ENCODE results near the gene LIN52. TPM values are rescaled to one million over a fixed set of nuclear protein-coding genes. Genes with fewer than 3 reads are reported as not detected.

The LIN52 gene
- total and polyA plus RNA-seq, 2 experiments from 2014 or later, result 8.6 to 10.8 TPM

DNA sequence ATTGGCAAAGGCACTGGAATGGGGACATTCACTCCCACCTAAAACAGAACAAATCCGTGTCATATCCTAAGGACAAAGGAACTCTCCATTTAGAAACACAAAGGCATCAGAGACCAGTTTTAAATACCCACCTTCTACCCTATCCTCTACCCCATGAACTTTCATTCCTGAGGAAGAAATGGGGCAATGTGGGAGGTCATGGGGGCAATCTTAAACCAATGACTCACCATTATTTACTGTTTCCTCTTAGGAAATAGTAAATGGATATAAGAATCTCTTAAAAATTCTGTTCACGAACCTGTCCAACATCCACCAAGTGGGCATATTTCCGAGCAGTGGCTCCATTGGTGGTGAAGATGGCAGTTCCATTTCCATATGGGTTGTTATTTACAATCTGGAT lies 19.9 kb upstream of the LIN52 start:
- no peak overlapping the region for H3K4me3 Mint-ChIP-seq
- no peak for ATAC-seq
- Histone ChIP-seq H4K20me1 (replicated peaks; ENCODE audit: insufficient read depth) (no peaks in the 10 kb centered on the region), H3K27me3 (ENCODE audit: insufficient read depth) (no peaks in the 10 kb centered on the region), H3K4me1 (ENCODE audit: insufficient read depth) (no peaks in the 10 kb centered on the region), H3K4me2 (no peak overlapping the region), H2AFZ (no peak overlapping the region), H3K36me3 (ENCODE audit: insufficient read depth) (0 out of 2 replicates have a peak, but pooled peaks cover 4% of the 10 kb centered on the region), H3K79me2 (replicated peaks; ENCODE audit: insufficient read depth) (no peaks in the 10 kb centered on the region), H3K27ac (ENCODE audit: low read depth) (no peak overlapping the region), H3F3A (replicated peaks; ENCODE audit: low read depth) (no peaks in the 10 kb centered on the region), H3K9me2 (ENCODE audit: insufficient read depth) (no peaks in the 10 kb centered on the region), H3K4me3 (no peak overlapping the region)
- H3K9me3 Mint-ChIP-seq, result no peaks in the 10 kb centered on the region
- H3K36me3 Mint-ChIP-seq (ENCODE audit: low read depth), result peaks cover 30% of the 10 kb centered on the region
- no peak for TF ChIP-seq ZNF114 (CRISPR knock-in tag; IDR thresholded peaks at IDR 0.05)
- no peak for TF ChIP-seq ZNF331 (CRISPR knock-in tag; IDR thresholded peaks at IDR 0.05; ENCODE audit: low read depth)
- TF ChIP-seq, protein P1, sequence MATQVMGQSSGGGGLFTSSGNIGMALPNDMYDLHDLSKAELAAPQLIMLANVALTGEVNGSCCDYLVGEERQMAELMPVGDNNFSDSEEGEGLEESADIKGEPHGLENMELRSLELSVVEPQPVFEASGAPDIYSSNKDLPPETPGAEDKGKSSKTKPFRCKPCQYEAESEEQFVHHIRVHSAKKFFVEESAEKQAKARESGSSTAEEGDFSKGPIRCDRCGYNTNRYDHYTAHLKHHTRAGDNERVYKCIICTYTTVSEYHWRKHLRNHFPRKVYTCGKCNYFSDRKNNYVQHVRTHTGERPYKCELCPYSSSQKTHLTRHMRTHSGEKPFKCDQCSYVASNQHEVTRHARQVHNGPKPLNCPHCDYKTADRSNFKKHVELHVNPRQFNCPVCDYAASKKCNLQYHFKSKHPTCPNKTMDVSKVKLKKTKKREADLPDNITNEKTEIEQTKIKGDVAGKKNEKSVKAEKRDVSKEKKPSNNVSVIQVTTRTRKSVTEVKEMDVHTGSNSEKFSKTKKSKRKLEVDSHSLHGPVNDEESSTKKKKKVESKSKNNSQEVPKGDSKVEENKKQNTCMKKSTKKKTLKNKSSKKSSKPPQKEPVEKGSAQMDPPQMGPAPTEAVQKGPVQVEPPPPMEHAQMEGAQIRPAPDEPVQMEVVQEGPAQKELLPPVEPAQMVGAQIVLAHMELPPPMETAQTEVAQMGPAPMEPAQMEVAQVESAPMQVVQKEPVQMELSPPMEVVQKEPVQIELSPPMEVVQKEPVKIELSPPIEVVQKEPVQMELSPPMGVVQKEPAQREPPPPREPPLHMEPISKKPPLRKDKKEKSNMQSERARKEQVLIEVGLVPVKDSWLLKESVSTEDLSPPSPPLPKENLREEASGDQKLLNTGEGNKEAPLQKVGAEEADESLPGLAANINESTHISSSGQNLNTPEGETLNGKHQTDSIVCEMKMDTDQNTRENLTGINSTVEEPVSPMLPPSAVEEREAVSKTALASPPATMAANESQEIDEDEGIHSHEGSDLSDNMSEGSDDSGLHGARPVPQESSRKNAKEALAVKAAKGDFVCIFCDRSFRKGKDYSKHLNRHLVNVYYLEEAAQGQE (IDR thresholded peaks at IDR 0.05; ENCODE audit: unreplicated experiment), result no peak
- TF ChIP-seq JUNB (IDR thresholded peaks at IDR 0.05; ENCODE audit: unreplicated experiment), result no peak
- no peak for TF ChIP-seq EZH2 (IDR thresholded peaks at IDR 0.05; ENCODE audit: low read depth, unreplicated experiment)
- no peak for TF ChIP-seq EZH2phosphoT487 (IDR thresholded peaks at IDR 0.05; ENCODE audit: unreplicated experiment)
- TF ChIP-seq, protein P2, sequence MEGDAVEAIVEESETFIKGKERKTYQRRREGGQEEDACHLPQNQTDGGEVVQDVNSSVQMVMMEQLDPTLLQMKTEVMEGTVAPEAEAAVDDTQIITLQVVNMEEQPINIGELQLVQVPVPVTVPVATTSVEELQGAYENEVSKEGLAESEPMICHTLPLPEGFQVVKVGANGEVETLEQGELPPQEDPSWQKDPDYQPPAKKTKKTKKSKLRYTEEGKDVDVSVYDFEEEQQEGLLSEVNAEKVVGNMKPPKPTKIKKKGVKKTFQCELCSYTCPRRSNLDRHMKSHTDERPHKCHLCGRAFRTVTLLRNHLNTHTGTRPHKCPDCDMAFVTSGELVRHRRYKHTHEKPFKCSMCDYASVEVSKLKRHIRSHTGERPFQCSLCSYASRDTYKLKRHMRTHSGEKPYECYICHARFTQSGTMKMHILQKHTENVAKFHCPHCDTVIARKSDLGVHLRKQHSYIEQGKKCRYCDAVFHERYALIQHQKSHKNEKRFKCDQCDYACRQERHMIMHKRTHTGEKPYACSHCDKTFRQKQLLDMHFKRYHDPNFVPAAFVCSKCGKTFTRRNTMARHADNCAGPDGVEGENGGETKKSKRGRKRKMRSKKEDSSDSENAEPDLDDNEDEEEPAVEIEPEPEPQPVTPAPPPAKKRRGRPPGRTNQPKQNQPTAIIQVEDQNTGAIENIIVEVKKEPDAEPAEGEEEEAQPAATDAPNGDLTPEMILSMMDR (conservative IDR thresholded peaks at IDR 0.05; ENCODE audit: low read depth in 2 of 2), result no peak
- no peak for TF ChIP-seq POLR2AphosphoS5 (IDR thresholded peaks at IDR 0.05; ENCODE audit: low read depth)
- no peak for TF ChIP-seq CREB1 (CRISPR knock-in tag; IDR thresholded peaks at IDR 0.05; ENCODE audit: low read depth)
- TF ChIP-seq NANOG (IDR thresholded peaks at IDR 0.05; ENCODE audit: borderline replicate concordance), result no peak
- TF ChIP-seq STAT1 (IDR thresholded peaks at IDR 0.05; ENCODE audit: unreplicated experiment), result no peak
- TF ChIP-seq, protein P3, sequence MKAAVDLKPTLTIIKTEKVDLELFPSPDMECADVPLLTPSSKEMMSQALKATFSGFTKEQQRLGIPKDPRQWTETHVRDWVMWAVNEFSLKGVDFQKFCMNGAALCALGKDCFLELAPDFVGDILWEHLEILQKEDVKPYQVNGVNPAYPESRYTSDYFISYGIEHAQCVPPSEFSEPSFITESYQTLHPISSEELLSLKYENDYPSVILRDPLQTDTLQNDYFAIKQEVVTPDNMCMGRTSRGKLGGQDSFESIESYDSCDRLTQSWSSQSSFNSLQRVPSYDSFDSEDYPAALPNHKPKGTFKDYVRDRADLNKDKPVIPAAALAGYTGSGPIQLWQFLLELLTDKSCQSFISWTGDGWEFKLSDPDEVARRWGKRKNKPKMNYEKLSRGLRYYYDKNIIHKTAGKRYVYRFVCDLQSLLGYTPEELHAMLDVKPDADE (IDR thresholded peaks at IDR 0.05), result no peak
- TF ChIP-seq, protein P4, sequence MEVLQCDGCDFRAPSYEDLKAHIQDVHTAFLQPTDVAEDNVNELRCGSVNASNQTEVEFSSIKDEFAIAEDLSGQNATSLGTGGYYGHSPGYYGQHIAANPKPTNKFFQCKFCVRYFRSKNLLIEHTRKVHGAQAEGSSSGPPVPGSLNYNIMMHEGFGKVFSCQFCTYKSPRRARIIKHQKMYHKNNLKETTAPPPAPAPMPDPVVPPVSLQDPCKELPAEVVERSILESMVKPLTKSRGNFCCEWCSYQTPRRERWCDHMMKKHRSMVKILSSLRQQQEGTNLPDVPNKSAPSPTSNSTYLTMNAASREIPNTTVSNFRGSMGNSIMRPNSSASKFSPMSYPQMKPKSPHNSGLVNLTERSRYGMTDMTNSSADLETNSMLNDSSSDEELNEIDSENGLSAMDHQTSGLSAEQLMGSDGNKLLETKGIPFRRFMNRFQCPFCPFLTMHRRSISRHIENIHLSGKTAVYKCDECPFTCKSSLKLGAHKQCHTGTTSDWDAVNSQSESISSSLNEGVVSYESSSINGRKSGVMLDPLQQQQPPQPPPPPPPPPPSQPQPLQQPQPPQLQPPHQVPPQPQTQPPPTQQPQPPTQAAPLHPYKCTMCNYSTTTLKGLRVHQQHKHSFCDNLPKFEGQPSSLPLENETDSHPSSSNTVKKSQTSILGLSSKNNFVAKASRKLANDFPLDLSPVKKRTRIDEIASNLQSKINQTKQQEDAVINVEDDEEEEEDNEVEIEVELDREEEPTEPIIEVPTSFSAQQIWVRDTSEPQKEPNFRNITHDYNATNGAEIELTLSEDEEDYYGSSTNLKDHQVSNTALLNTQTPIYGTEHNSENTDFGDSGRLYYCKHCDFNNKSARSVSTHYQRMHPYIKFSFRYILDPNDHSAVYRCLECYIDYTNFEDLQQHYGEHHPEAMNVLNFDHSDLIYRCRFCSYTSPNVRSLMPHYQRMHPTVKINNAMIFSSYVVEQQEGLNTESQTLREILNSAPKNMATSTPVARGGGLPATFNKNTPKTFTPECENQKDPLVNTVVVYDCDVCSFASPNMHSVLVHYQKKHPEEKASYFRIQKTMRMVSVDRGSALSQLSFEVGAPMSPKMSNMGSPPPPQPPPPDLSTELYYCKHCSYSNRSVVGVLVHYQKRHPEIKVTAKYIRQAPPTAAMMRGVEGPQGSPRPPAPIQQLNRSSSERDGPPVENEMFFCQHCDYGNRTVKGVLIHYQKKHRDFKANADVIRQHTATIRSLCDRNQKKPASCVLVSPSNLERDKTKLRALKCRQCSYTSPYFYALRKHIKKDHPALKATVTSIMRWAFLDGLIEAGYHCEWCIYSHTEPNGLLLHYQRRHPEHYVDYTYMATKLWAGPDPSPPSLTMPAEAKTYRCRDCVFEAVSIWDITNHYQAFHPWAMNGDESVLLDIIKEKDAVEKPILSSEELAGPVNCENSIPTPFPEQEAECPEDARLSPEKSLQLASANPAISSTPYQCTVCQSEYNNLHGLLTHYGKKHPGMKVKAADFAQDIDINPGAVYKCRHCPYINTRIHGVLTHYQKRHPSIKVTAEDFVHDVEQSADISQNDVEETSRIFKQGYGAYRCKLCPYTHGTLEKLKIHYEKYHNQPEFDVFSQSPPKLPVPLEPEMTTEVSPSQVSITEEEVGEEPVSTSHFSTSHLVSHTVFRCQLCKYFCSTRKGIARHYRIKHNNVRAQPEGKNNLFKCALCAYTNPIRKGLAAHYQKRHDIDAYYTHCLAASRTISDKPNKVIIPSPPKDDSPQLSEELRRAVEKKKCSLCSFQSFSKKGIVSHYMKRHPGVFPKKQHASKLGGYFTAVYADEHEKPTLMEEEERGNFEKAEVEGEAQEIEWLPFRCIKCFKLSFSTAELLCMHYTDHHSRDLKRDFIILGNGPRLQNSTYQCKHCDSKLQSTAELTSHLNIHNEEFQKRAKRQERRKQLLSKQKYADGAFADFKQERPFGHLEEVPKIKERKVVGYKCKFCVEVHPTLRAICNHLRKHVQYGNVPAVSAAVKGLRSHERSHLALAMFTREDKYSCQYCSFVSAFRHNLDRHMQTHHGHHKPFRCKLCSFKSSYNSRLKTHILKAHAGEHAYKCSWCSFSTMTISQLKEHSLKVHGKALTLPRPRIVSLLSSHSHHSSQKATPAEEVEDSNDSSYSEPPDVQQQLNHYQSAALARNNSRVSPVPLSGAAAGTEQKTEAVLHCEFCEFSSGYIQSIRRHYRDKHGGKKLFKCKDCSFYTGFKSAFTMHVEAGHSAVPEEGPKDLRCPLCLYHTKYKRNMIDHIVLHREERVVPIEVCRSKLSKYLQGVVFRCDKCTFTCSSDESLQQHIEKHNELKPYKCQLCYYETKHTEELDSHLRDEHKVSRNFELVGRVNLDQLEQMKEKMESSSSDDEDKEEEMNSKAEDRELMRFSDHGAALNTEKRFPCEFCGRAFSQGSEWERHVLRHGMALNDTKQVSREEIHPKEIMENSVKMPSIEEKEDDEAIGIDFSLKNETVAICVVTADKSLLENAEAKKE (CRISPR knock-in tag; IDR thresholded peaks at IDR 0.05), result no peak
- no peaks in the 10 kb centered on the region for H3K27me3 Mint-ChIP-seq (ENCODE audit: insufficient read depth, low read depth, poor library complexity)
- DNase-seq (ENCODE audit: low spot score), result no peak
- no peak overlapping the region for H3K27ac Mint-ChIP-seq
- no peaks in the 10 kb centered on the region for H3K4me1 Mint-ChIP-seq

Measured in GM23338 (cell line).